Placental epithelial cell (primary cell): ENCODE data around the gene APOBEC3B. TPM values are rescaled to one million over a fixed set of nuclear protein-coding genes. Genes with fewer than 3 reads are reported as not detected.

ENCODE experiments used
- total RNA-seq: library from RNA; depleted of rRNA; stranded (reverse); fragments of >200 nt; gene quantifications from 2 replicates; pipeline ENCODE4 v1.2.3, GENCODE V29; 2012

APOBEC3B gene
- total RNA-seq, result 1.2 and 1.6 TPM in 2 replicates

GRCh38 chr22:38981992-38982927 is at the start of gene APOBEC3B:
Gene APOBEC3B (plus strand): TSS chr22:38982347. CDS start chr22:38982454, 107 bp downstream.

GRCh38 chr22:38957046-38957770 is 24.9 kb upstream of the APOBEC3B start, which contains the start of gene APOBEC3A:
Gene APOBEC3A (plus strand): TSS chr22:38957609. CDS start chr22:38957692, 83 bp downstream.

GRCh38 chr22:39013942-39014722 is 32.0 kb downstream of the APOBEC3B start, which contains the start of gene APOBEC3C:
Gene APOBEC3C (plus strand): TSS chr22:39014257. CDS start chr22:39014363, 106 bp downstream.

GRCh38 chr22:39040538-39041296 is 58.6 kb downstream of the APOBEC3B start, which contains the start of gene APOBEC3F:
Gene APOBEC3F (plus strand): TSS chr22:39040864. CDS start chr22:39040961, 97 bp downstream.

Other genes with a start within 250 kb of the APOBEC3B start
- 69.1 and 119 TPM in 2 replicates for gene SUN2, start 226.3 kb upstream of the APOBEC3B start, total RNA-seq
- gene DNAL4, start 188.2 kb upstream of the APOBEC3B start, total RNA-seq, result 18.5 and 19.5 TPM in 2 replicates
- gene NPTXR, start 138.3 kb upstream of the APOBEC3B start, total RNA-seq, result 0.43 and 0.79 TPM in 2 replicates
- 27.7 and 41.2 TPM in 2 replicates for gene CBX6, start 110.1 kb upstream of the APOBEC3B start, total RNA-seq
- not detected in 2 replicates for gene APOBEC3A, start 24.7 kb upstream of the APOBEC3B start, total RNA-seq
- gene APOBEC3C, start 31.9 kb downstream of the APOBEC3B start, total RNA-seq, result 16.9 TPM in 2 replicates
- gene APOBEC3D, start 38.8 kb downstream of the APOBEC3B start, total RNA-seq, result 1.2 and 5.5 TPM in 2 replicates
- 2.9 and 4.7 TPM in 2 replicates for gene APOBEC3F, start 58.5 kb downstream of the APOBEC3B start, total RNA-seq
- 4.1 and 6.7 TPM in 2 replicates for gene APOBEC3G, start 94.9 kb downstream of the APOBEC3B start, total RNA-seq
- 1.2 TPM in 1 of 2 replicates, not detected in the other for gene APOBEC3H, start 114.9 kb downstream of the APOBEC3B start, total RNA-seq
- gene CBX7, start 170.3 kb downstream of the APOBEC3B start, total RNA-seq, result 1.6 and 1.8 TPM in 2 replicates